HCT116 (cell line): Measurements from ENCODE around the gene HHATL.

Source experiments
- CTCF ChIP-seq, 3 experiments: fragments of 200-600 bp in 1 of 3; sonication (generic) in 1 of 3; IDR thresholded peaks in 2 of 3; conservative IDR thresholded peaks in 1 of 3; 2 replicates each; pipeline ENCODE4 v1.5.1; 2012 to 2017; ENCODE audit warnings: low read depth in 2 of 3, low read length in 2 of 3, antibody characterized with exemption in 1 of 3, borderline replicate concordance in 1 of 3, control low read depth in 1 of 3, mild to moderate bottlenecking in 1 of 3, mixed read lengths in 1 of 3, mixed run types in 1 of 3, moderate library complexity in 1 of 3; ENCODE audit not compliant: insufficient read depth in 1 of 3
- EGR1 ChIP-seq: IDR thresholded peaks from 2 replicates; pipeline ENCODE4 v1.6.1; 2012; ENCODE audit warnings: low read depth
- EZH2 ChIP-seq: fragments of 200-600 bp; sonication (generic); IDR thresholded peaks from 2 replicates; pipeline ENCODE4 v1.6.1; 2017; ENCODE audit warnings: antibody characterized with exemption, mixed run types
- MAX ChIP-seq: IDR thresholded peaks from 2 replicates; pipeline ENCODE4 v1.6.1; 2012
- POLR2A ChIP-seq: IDR thresholded peaks from 2 replicates; pipeline ENCODE4 v1.7.0; 2011; ENCODE audit warnings: borderline replicate concordance; ENCODE audit not compliant: insufficient read depth, insufficient read length; ENCODE audit errors: extremely low read depth
- POLR2AphosphoS5 ChIP-seq: IDR thresholded peaks from 2 replicates; pipeline ENCODE4 v1.6.1; 2011; ENCODE audit warnings: mild to moderate bottlenecking, low read depth, low read length, moderate library complexity
- SRF ChIP-seq: IDR thresholded peaks from 2 replicates; pipeline ENCODE4 v1.6.1; 2012; ENCODE audit warnings: low read depth
- TCF7L2 ChIP-seq: IDR thresholded peaks from 2 replicates; pipeline ENCODE4 v1.7.0; 2011; ENCODE audit warnings: borderline replicate concordance, inconsistent platforms; ENCODE audit not compliant: insufficient read depth, insufficient read length; ENCODE audit errors: extremely low read depth
- ZBTB33 ChIP-seq: IDR thresholded peaks from 2 replicates; pipeline ENCODE4 v1.6.1; 2011; ENCODE audit warnings: mild to moderate bottlenecking, low read length, moderate library complexity; ENCODE audit not compliant: insufficient replicate concordance; ENCODE audit errors: extremely low read depth
- ZNF274 ChIP-seq: fragments of 200-500 bp; sonication (Bioruptor generic); IDR thresholded peaks from 2 replicates; pipeline ENCODE4 v1.6.1; 2014; ENCODE audit warnings: mild to moderate bottlenecking, low read depth, low read length, inconsistent platforms

- TF ChIP-seq CTCF (IDR thresholded peaks at IDR 0.05 in 2 of 3, conservative IDR thresholded peaks at IDR 0.05 in 1 of 3; ENCODE audit: borderline replicate concordance in 1 of 3, insufficient read depth in 1 of 3, low read depth in 2 of 3, low read length in 2 of 3) (no peak), POLR2AphosphoS5 (no peak), POLR2A (no peak), SRF (no peak), MAX (no peak), TCF7L2 (no peak), EZH2 (no peak), ZNF274 (no peak), EGR1 (no peak), ZBTB33 (no peak)
These were observed 32.5 kb downstream of the HHATL start for GRCh38 chr3:42670051-42670576.
